Measurements from ENCODE around the gene ADD1. TPM values are rescaled to one million over a fixed set of nuclear protein-coding genes. Genes with fewer than 3 reads are reported as not detected.

ADD1 gene
- total RNA-seq, 2 experiments from 2014 or later: 153 TPM

- Histone ChIP-seq H3K9me3 (ENCODE audit: control insufficient read depth in 1 of 2, insufficient read depth in 1 of 2, low read length in 2 of 2) (no peaks in the 10 kb centered on the region), H3K4me1 (ENCODE audit: insufficient read depth, low read length) (peaks cover 64% of the 10 kb centered on the region), H3K36me3 (ENCODE audit: insufficient read depth, low read length) (peaks cover 59% of the 10 kb centered on the region), H3K4me3 (ENCODE audit: low read length) (no peak overlapping the region), H3K27ac (ENCODE audit: low read depth in 1 of 2, low read length in 2 of 2) (no peak overlapping the region), H3K27me3 (ENCODE audit: control insufficient read depth in 1 of 2, insufficient read depth in 2 of 2, low read length in 2 of 2) (no peaks in the 10 kb centered on the region)
- Mint-ChIP-seq H3K4me3 (peak overlapping the region; percentile 51), H3K36me3 (ENCODE audit: low read depth) (peaks cover 81% of the 10 kb centered on the region), H3K9me3 (no peaks in the 10 kb centered on the region), H3K27ac (no peak overlapping the region), H3K27me3 (no peaks in the 10 kb centered on the region), H3K4me1 (ENCODE audit: low read depth) (peaks cover 21% of the 10 kb centered on the region)
- ATAC-seq (ENCODE audit: poor library complexity) (no peak), DNase-seq (peak in 1 of 14 experiments; percentile 19)
- ChIA-PET POLR2A (no interaction called here), CTCF (interaction anchor here (0.6 kb wide), 1 partner anchor 17 kb away, joined by 3 read pairs; no protein-coding TSS in a partner anchor)
- TF ChIP-seq CTCF (IDR thresholded peaks at IDR 0.05): no peak
- intact Hi-C loops (cut with DNase I, micrococcal nuclease): loop anchor here in 1 of 2 experiments (10.0 kb wide), 1 partner anchor 674 kb away; the partner anchor contains the start of gene MXD4
These were observed 95.3 kb downstream of the ADD1 start for GRCh38 chr4:2938906-2939305.

GRCh38 chr4:2939383-2940243 lies 96.0 kb downstream of the ADD1 start:
- Mint-ChIP-seq H3K27me3 (no peaks in the 10 kb centered on the region), H3K4me1 (ENCODE audit: low read depth) (peaks cover 21% of the 10 kb centered on the region), H3K9me3 (no peaks in the 10 kb centered on the region), H3K4me3 (no peak overlapping the region), H3K27ac (no peak overlapping the region), H3K36me3 (ENCODE audit: low read depth) (peaks cover 88% of the 10 kb centered on the region)
- H3K36me3 ChIP-seq (ENCODE audit: insufficient read depth, low read length): peaks cover 63% of the 10 kb centered on the region
- peaks cover 63% of the 10 kb centered on the region for H3K4me1 ChIP-seq (ENCODE audit: insufficient read depth, low read length)
- H3K27me3 ChIP-seq (ENCODE audit: control insufficient read depth in 1 of 2, insufficient read depth in 2 of 2, low read length in 2 of 2): no peaks in the 10 kb centered on the region
- no peak for ATAC-seq (ENCODE audit: poor library complexity)
- intact Hi-C loops (cut with DNase I, micrococcal nuclease): loop anchor here in 1 of 2 experiments (10.0 kb wide), 1 partner anchor 675 kb away; the partner anchor contains the start of gene MXD4
- TF ChIP-seq CTCF (IDR thresholded peaks at IDR 0.05): no peak
- no peaks in the 10 kb centered on the region for H3K9me3 ChIP-seq (ENCODE audit: control insufficient read depth in 1 of 2, insufficient read depth in 1 of 2, low read length in 2 of 2)
- H3K27ac ChIP-seq (ENCODE audit: low read depth in 1 of 2, low read length in 2 of 2): no peak overlapping the region
- ChIA-PET POLR2A (no interaction called here), CTCF (interaction anchor here (0.6 kb wide), 1 partner anchor 16 kb away, joined by 3 read pairs; no protein-coding TSS in a partner anchor)
- DNase-seq: peak in 3 of 14 experiments; percentile 14 to 53 (median 34)
- no peak overlapping the region for H3K4me3 ChIP-seq (ENCODE audit: low read length)

GRCh38 chr4:2940267-2941137 lies 96.9 kb downstream of the ADD1 start:
- Mint-ChIP-seq H3K36me3 (ENCODE audit: low read depth) (peaks cover 94% of the 10 kb centered on the region), H3K27me3 (no peaks in the 10 kb centered on the region), H3K9me3 (no peaks in the 10 kb centered on the region), H3K27ac (no peak overlapping the region), H3K4me1 (ENCODE audit: low read depth) (peaks cover 19% of the 10 kb centered on the region), H3K4me3 (no peak overlapping the region)
- Histone ChIP-seq H3K9me3 (ENCODE audit: control insufficient read depth in 1 of 2, insufficient read depth in 1 of 2, low read length in 2 of 2) (no peaks in the 10 kb centered on the region), H3K27ac (ENCODE audit: low read depth in 1 of 2, low read length in 2 of 2) (no peak overlapping the region), H3K27me3 (ENCODE audit: control insufficient read depth in 1 of 2, insufficient read depth in 2 of 2, low read length in 2 of 2) (no peaks in the 10 kb centered on the region), H3K36me3 (ENCODE audit: insufficient read depth, low read length) (peaks cover 72% of the 10 kb centered on the region), H3K4me3 (ENCODE audit: low read length) (no peak overlapping the region), H3K4me1 (ENCODE audit: insufficient read depth, low read length) (peaks cover 57% of the 10 kb centered on the region)
- ATAC-seq (ENCODE audit: poor library complexity) (no peak), DNase-seq (peak in 1 of 14 experiments; percentile 13)
- POLR2A ChIA-PET: no interaction called here
- no peak for TF ChIP-seq CTCF (IDR thresholded peaks at IDR 0.05)
- intact Hi-C loops (cut with DNase I, micrococcal nuclease): no loop called here
- CTCF ChIA-PET: no interaction called here

All from CD4-positive, alpha-beta T cell (primary cell).